ENCODE results near the gene PROSER3. TPM values are rescaled to one million over a fixed set of nuclear protein-coding genes. Genes with fewer than 3 reads are reported as not detected.

The PROSER3 gene
- total and polyA plus RNA-seq, 8 donors = 7.2 to 19.6 (median 8.6) TPM

- Histone ChIP-seq H3K4me3 (peak within 1 kb of the TSS; percentile 51 to 87 (median 74)), H3K9me3 (no peaks in the 10 kb centered on the region), H3K4me1 (peaks cover 6 to 25% (median 7%) of the 10 kb centered on the region in 3 donors), H3K36me3 (peaks cover 0 to 4% (median 0%) of the 10 kb centered on the region in 3 donors), H3K27ac (peak within 1 kb of the TSS in 1 of 4 donors; percentile 31), H3K27me3 (no peaks in the 10 kb centered on the region)
- FAIRE-seq = peak; percentile 93
- TF ChIP-seq CTCF (IDR thresholded peaks at IDR 0.05) = peak in 2 of 4 donors; percentile 33 to 35
- peak; percentile 97 to 99 (median 99) for DNase-seq
- intact Hi-C loops (cut with DNase I) = no loop called here
- WGBS, 2 donors = 0 to 1% methylated on average over 45 of the region's 45 CpGs
- ATAC-seq = peak; percentile 76 to 87 (median 84)
Measured at GRCh38 chr19:35748106-35749020, 9.6 kb upstream of the PROSER3 start, which contains the start of gene LIN37. Gene LIN37, plus strand, starts transcription at chr19:35748576. Its CDS starts 149 bp downstream, at chr19:35748725.

DNA sequence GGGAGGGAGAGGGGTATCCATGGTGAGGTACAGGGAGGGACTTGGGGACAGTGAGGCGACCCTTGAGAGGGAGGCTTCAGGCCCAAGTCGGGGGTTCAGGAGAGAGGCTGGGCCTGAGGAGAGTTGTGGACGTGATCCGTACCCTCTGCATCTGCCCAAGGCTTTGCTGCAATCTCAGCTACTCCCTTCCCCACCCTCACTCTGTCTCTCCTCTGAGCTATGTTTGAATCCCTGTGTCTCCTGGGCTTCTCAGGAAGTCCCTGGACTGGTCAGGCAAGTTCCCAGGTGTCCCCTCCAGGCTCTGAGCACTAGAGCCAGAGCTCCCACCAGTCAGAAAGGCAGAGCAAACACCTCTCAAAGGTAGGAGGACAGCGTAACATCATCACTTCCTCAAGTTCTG is 7.8 kb upstream of the PROSER3 start:
- no peak overlapping the region for H3K4me3 ChIP-seq
- intact Hi-C loops (cut with DNase I) = no loop called here
- DNase-seq = no peak
- H3K27me3 ChIP-seq = no peaks in the 10 kb centered on the region
- H3K9me3 ChIP-seq = no peaks in the 10 kb centered on the region
- no peak overlapping the region for H3K27ac ChIP-seq
- H3K4me1 ChIP-seq = peaks cover 0 to 18% (median 4%) of the 10 kb centered on the region in 3 donors
- no peak for FAIRE-seq
- 86 to 97% methylated on average over 5 of the region's 5 CpGs for WGBS, 2 donors
- TF ChIP-seq CTCF (IDR thresholded peaks at IDR 0.05) = no peak
- no peak for ATAC-seq
- peaks cover 0 to 4% (median 0%) of the 10 kb centered on the region in 3 donors for H3K36me3 ChIP-seq

DNA sequence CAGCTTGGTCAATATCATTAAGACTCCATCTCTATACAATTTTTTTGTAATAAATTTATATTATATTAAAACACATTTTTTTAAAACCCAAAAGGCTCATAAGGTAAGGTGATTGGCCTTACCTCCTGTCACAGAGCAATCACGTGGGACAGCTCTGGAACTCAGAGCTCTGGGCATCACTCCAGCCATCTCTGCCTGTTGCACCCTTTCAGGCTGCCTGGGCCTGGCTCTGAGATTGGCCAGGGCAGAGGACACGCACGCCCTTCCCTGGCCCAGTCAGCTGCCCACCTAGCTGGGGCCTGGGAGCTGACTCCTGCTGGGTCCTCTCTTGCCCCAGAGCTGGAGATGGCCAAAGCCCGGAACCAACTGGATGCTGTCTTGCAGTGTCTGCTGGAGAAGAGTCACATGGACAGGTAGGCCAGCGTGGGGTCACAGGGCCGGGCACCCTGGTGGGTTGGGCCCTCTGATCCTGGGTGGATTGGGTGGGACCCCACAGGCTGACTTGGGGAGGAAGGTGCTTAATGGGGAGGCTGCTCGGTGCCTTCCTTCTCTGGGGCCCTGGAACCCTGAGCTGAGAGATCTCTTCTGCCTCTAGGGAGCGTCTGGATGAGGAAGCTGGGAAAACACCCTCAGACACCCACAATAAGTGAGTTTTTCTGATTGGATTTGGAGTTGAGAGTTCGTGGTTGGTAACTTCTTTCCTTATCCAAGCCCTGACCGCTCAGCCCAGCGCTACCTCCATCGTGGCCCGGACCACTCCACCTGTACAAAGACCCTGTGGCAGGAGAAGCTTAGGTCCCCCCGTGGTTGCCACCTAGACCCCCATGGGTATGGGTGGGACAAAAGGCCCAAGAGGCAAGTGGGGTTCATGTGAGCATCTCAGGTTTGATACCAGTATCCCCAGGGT is 5.9 kb upstream of the PROSER3 start:
- Histone ChIP-seq H3K27ac (no peak overlapping the region), H3K9me3 (no peaks in the 10 kb centered on the region), H3K27me3 (no peaks in the 10 kb centered on the region), H3K4me1 (peaks cover 0 to 17% (median 7%) of the 10 kb centered on the region in 3 donors), H3K36me3 (peaks cover 0 to 4% (median 0%) of the 10 kb centered on the region in 3 donors), H3K4me3 (no peak overlapping the region)
- FAIRE-seq = no peak
- intact Hi-C loops (cut with DNase I) = no loop called here
- WGBS, 2 donors = 85 to 89% methylated on average over 14 of the region's 14 CpGs
- peak in 1 of 6 donors; percentile 52 for DNase-seq
- ATAC-seq = no peak
- TF ChIP-seq CTCF (IDR thresholded peaks at IDR 0.05) = no peak

GRCh38 chr19:35752746-35753350 is 5.1 kb upstream of the PROSER3 start:
- ATAC-seq = no peak
- Histone ChIP-seq H3K4me3 (no peak overlapping the region), H3K36me3 (peaks cover 0 to 4% (median 0%) of the 10 kb centered on the region in 3 donors), H3K9me3 (no peaks in the 10 kb centered on the region), H3K27me3 (no peaks in the 10 kb centered on the region), H3K4me1 (peaks cover 0 to 20% (median 10%) of the 10 kb centered on the region in 3 donors), H3K27ac (no peak overlapping the region)
- intact Hi-C loops (cut with DNase I) = no loop called here
- DNase-seq = peak in 3 of 6 donors; percentile 17 to 56 (median 43)
- TF ChIP-seq CTCF (IDR thresholded peaks at IDR 0.05) = no peak
- no peak for FAIRE-seq
- 93 to 95% methylated on average over 20 of the region's 20 CpGs for WGBS, 2 donors
